Measurements from ENCODE around the gene MTREX. TPM values are rescaled to one million over a fixed set of nuclear protein-coding genes. Genes with fewer than 3 reads are reported as not detected.

Gene MTREX
- polyA plus RNA-seq, 3 donors, result 15.4 to 20.7 (median 18.0) TPM

DNA sequence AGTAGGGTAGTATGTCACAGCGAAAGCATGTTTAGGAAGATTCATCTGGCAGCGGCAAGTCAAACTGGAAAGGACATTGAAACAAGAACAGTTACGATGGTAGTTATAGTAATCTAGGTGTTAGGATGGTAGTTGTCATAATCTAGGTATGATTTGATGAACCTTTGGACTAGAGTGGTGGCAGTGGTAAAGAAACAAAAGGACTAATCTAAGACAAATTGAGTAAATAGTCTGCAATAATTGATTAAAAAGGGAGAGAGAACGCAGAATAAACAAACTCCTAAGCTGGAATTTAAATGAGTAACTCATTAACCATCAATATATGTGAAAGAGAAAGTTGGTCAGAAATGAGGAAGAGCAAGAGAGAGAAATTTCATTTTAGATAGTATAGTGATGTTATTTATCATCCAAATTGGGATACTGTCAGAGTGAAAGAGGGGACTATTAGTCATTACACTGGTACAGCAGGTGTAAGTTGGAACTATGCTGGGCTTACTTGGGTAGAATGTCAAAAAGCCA, 56.8 kb downstream of the MTREX start:
- H3K27ac ChIP-seq (ENCODE audit: low read depth, low read length), result no peak overlapping the region
- 58 to 94% (median 93%) methylated on average over 4 of the region's 4 CpGs for WGBS, 3 donors

DNA sequence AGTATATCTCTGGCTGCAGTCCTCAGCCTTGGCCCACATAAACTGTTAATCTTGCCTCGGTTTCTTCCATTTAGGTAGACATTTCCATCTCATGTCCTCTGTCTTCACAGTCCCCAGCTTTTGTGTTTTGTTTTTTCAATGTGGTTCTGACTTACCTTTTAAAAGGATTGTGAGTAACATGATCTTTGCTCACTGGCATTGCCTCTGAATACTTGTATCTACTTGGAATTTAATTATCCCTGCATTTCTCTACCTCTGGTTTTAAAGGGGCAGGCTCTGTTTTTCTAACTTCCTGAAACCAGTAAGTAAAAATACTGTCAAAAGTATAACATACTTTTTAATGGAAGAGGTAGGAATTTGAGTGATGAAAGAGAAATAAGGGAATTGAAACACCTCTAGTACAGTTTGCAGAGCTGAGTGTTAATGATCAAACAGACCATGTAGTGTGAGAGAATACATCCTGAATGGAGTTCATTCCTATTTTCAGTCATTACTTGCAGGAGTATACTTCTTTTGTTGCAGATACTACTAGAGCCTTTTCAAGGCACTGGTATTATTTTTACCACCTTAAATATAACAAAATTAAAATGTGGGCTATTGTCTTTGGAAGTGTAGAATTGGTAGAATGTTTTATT, 62.6 kb downstream of the MTREX start:
- H3K27ac ChIP-seq (ENCODE audit: low read depth, low read length), result no peak overlapping the region
- WGBS, 3 donors, result 90 to 100% (median 100%) methylated on average over 1 of the region's 1 CpG

DNA sequence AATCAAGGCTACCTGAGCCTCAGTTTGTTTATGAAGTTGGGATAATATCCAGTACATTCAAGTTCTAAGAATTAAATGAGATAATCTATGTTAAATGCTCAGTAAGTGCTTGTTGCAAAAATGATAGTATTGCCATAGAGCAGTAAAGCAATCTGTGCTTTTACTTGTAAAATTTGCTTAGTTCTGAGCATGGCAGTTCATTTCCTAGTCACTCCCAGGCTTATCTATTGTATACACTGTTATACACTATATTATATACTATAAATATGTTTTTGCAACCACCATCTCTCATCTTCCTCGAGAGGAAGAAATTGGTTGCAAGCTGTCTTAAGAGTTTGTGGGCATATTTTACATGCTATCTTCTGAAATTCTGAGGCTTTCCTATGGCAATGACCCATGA, 63.4 kb downstream of the MTREX start:
- 85 to 94% (median 91%) methylated on average over 1 of the region's 1 CpG for WGBS, 3 donors
- H3K27ac ChIP-seq (ENCODE audit: low read depth, low read length), result no peak overlapping the region

DNA sequence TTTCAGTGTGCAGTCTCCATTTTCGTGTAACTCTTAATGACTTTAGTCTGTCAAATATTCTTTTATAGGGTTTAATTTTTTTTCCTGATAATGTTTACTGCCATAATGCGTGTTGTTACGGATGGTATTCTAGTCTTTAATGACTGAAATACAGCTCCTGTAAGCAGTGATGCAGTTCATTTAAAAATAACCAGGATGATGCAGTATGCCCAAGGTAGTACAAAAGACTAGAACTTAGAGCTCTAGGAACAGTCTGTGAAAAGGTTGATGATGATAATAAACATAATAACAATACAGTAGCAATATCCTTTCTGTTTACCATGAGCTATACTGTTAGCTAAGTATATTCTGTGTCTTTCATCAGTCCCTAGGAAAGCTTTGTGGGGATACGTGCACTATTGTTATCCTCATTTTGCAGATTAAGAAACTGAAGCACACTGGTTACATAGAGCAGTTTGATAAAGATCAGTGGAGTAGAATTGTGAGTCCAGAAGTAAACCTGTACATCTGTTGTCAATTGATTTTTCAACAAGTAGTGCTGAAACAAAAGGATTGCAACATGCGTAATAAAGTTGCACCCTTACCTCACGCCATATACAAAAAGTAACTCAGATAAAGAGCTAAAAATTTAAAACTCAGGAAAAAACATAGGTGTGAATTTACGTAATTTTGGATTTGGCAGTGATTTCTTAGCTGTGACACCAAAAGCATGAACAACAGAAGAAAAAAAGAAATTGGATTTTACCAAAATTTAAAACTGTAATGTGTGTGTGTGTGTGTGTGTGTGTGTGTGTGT, 64.5 kb downstream of the MTREX start:
- WGBS, 3 donors, result 90 to 98% (median 94%) methylated on average over 7 of the region's 7 CpGs
- no peak overlapping the region for H3K27ac ChIP-seq (ENCODE audit: low read depth, low read length)

DNA sequence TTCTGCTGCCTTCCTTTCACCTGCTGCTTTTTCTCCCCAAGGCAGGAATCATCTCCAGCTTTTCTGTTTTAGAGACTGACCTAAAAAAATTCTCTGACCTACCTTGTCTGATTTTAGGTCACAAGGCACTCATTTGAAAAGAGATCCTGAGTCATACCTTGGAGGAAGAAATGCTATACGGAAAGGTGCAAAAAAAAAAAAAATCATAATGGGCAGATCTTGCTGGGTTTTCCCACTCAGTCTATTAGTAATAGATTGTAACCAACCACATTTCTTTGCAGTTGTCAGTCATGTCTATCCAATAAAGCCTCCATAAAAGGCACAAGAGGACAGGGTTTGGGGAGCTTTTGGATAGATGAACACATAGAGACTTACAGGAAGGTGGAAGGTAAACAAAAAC, 70.0 kb downstream of the MTREX start:
- 87 to 94% (median 90%) methylated on average over 1 of the region's 1 CpG for WGBS, 3 donors
- H3K27ac ChIP-seq (ENCODE audit: low read depth, low read length), result no peak overlapping the region

DNA sequence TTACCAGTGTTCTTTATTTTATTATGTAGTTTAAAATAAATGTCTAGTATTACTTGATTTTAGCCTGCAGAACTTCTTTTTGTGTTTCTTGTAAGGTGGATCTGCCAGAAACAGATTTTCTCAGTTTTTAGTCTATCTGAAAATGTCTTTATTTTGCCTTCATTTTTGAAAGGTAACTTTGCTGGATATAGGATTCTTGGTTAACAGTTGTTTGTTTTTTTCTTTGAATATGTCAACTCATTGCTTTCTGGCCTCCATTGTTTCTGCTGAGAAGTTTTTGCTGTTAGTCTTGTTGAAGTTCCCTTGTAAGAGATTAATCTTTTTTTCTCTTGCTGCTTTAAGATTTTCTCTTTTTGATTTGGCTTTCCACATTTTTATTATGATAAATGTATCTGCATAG, 75.5 kb downstream of the MTREX start:
- no peak overlapping the region for H3K27ac ChIP-seq (ENCODE audit: low read depth, low read length)

DNA sequence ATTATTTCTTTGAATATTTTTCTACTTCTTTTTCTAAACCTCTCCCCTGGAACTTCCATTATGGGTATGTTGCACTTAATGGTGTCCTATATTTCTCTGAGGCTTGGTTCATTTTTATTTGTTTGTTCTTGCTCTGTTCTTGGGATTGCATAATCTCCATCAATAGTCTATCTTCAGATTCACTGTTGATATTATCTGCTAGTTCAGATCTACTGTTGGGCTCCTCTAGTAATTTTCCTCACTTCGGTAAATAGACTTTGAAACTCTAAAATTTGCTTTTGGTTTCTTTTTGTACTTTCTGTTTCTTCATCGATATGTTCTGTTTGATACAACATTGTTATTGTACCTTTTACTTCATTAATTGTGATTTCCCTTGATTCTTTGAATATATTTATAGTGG, 76.3 kb downstream of the MTREX start:
- H3K27ac ChIP-seq (ENCODE audit: low read depth, low read length), result no peak overlapping the region
- 94 to 99% (median 95%) methylated on average over 2 of the region's 2 CpGs for WGBS, 3 donors

DNA sequence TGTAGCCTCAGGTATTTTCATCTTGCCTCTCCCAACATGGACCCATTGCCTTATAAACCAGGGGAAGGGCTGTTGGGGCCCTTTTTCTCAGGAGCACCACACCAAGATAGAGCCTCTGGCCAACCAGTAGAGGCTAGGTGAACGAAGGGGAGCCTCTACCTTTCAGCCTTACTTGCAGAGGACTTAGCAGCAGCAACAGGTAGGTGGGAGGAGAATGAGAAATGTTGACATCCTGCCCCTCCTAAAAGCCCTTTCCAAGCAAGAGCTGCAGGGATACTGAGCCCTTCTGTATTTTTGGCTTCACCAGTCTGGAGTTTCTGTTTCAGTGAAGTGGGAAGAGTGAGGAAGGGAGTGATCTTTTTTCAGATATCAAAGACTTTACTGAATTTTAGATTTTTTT, 77.4 kb downstream of the MTREX start:
- 94 to 98% (median 95%) methylated on average over 1 of the region's 1 CpG for WGBS, 3 donors

DNA sequence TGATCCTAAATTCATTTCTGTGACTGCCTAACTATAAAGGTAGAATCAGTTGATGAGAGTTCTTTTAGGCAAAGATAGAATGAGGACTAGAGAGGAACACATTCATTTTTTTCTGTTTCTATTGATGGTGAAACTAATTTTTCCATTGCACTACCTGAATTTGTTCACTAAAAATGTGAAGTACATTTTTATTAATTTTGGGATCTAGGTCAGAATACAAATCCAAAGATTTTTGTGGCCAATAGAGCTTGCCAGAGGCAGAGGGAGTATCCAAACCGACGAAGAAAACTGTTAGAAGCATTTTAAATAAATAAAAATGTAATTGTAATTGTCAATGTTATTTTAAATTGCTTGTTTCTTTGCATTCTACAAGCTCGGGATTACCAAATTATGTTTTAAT, 78.1 kb downstream of the MTREX start:
- 63 to 86% (median 75%) methylated on average over 3 of the region's 3 CpGs for WGBS, 3 donors
- no peak overlapping the region for H3K27ac ChIP-seq (ENCODE audit: low read depth, low read length)

More for the DNA sequence above, 77.4 kb downstream of the MTREX start:
- H3K27ac ChIP-seq (ENCODE audit: low read depth, low read length), result no peak overlapping the region

DNA sequence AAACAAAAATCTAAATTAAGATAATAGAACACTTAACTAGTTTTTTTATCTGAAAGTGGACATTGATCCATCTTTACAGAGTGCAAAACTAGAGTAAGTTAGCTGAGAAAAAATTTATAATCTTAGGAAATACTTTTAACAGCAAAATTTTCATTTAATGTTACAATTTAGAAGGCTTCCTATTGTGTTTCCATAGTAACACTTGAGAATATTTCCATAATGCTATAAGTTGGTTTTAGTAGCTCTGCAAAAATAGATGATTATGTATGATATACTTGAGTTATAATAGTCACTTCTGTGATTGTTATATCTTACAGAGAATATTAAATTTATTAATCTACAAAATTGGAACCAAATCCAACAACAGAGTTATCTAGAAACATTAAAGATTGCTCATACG, 78.6 kb downstream of the MTREX start:
- H3K27ac ChIP-seq (ENCODE audit: low read depth, low read length), result no peak overlapping the region
- WGBS, 3 donors, result 69 to 87% (median 85%) methylated on average over 1 of the region's 1 CpG

DNA sequence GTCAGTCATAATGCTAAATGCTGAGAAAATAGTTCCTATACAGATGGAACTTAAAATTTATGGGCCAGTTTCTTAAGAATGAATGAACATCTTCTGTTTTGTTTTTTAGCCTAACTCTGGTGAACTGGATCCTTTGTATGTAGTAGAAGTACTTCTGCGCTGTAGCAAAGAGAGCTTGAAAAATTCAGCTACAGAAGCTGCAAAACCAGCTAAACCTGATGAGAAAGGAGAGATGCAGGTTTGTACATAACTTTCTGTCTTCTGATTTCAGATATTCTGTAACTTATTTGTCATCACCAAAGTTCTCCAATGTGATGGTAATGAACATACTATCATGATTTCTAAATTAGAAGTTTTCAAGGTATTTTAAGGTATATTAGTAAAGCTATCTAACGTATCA, 80.1 kb downstream of the MTREX start:
- H3K27ac ChIP-seq (ENCODE audit: low read depth, low read length), result no peak overlapping the region

DNA sequence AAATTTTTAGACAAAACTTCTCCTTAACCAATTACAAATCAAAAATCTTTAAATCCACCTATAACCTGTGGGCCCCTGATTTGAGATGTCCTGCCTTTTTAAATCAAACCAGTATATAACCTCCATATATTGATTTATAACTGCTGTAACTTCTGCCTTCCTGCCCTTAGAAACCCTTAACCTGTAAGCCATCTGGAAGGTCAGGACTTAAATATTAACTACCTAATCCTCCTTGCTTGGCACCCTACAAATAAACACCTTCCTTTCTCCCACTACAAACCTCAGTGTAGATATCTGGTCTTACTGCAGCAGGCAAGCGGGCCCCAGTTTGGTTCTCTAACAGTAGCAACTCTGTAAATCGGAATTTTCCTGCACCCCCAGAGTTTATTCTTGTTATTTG, 83.9 kb downstream of the MTREX start:
- 40 to 100% (median 99%) methylated on average over 2 of the region's 2 CpGs for WGBS, 3 donors
- H3K27ac ChIP-seq (ENCODE audit: low read depth, low read length), result no peak overlapping the region

More for the DNA sequence above, 80.1 kb downstream of the MTREX start:
- 82 to 98% (median 97%) methylated on average over 2 of the region's 2 CpGs for WGBS, 3 donors

DNA sequence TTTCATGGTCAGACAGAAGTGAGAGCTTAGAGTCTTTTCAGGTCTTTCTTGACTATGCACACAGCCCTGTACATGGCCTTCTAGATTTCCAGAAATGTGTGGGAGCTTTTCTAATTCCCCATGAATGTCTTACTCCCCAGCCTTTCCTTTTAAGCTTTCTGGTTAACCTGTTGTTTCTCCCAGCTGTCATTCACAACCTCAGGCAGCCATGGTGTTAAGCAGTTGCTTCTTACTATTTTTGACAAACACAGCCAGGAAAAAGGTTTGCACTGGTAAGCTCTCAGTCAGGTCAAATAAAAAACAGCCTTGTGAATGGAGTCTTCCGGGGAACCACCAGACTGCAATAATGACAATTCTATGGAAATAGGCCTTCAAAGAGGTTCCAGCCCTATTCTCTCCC, 84.9 kb downstream of the MTREX start:
- no peak overlapping the region for H3K27ac ChIP-seq (ENCODE audit: low read depth, low read length)
- WGBS, 3 donors, result 98 to 100% (median 100%) methylated on average over 1 of the region's 1 CpG

DNA sequence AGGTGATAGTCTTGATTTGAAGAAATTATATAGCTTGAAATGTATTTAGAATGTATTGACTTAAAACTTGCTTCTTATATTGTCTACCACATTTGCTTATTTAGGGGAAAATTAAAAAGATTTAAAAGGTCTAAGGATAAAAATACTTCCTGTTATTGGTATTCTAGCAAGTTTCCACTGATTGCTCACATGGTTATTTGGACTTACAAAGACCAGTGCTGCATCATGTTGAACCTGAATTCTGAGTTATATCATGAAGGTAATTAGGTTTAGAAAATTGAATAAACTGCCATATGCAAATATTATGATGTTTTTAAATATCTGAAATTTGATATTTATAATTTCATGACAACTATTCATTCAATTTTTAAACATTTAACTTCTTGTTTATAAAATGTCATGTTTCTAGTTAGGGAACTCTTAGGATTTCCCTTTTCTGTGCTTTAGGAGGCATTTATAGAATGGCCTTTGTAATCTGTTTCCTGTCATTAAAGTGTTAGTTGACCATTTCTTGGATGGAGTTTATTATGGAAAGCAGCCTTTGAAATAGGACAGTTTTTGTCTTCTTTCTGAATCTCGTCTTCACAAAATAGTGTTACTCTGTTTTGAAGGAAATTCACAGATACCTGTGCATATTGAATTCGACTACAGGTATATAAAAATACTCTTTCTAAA, 85.8 kb downstream of the MTREX start:
- 42 to 46% (median 44%) methylated on average over 2 of the region's 2 CpGs for WGBS, 3 donors
- H3K27ac ChIP-seq (ENCODE audit: low read depth, low read length), result no peak overlapping the region

DNA sequence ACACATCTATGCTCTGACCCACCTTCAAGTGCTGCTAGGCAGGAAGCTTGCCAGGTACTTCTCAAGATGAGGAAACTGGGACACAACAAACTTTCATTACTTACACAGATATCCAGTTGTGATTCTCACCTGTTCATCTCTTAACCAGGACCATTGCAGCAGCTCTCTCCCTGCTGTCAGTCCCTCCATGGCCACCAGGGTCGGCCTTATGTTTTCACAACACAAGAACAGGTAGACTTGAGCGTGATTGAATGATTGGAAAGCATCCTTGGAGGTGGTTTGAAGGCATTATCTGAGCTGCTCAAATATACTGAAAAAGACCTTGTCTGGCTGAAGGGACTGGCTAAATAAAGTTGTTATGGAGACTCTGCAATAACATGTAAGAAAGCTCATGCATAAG, 94.4 kb downstream of the MTREX start:
- 41 to 48% (median 48%) methylated on average over 2 of the region's 2 CpGs for WGBS, 3 donors
- H3K27ac ChIP-seq (ENCODE audit: low read depth, low read length), result no peak overlapping the region

DNA sequence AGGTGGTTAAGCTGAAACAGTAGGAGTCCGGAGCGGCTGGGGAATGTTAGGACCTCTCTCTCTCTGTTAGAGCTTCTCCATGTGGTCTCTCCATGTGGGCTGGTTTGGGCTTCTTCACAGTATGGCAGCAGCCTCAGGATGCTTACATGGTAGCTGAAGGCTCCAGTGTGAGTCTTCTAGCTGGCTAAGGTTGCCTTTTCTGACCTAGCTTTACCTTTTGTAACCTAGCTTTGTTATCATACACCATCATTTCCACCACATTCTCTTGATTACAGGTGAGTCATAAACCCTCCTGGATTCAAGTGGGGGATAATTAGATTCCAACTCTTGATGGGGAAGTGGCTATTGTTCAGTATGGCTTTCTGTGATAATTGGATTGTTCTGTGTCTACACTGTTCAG, 98.5 kb downstream of the MTREX start:
- no peak overlapping the region for H3K27ac ChIP-seq (ENCODE audit: low read depth, low read length)
- 93 to 95% (median 94%) methylated on average over 2 of the region's 2 CpGs for WGBS, 3 donors

DNA sequence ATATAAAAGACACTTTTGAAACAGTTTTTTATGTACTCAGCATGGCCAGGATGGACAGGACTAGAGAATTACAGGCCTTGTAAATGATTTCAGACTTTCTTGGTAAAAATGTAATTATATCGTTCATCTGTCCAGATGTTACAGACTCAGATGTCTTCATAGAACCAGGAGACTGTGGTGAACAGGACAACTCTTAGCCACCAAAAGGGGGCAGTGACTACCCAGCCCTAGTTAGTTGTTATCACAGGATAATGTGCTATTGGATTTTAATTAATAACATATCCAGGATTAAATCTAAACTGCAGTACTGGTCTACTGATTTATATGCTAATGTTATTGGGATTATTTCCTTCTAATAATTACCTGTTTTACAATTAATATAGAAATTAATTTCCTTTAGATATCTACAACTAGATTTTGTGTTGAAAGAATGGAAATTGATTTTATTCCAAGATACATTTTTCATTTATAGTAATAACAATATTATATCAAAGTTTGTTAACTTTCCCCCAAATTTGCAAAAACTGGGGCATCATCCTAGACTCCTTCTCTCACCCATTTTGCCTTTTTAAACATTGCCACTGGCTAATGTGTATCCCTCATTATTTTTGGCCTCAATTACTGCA, 99.4 kb downstream of the MTREX start:
- WGBS, 3 donors, result 24 to 55% (median 43%) methylated on average over 1 of the region's 1 CpG
- H3K27ac ChIP-seq (ENCODE audit: low read depth, low read length), result no peak overlapping the region

DNA sequence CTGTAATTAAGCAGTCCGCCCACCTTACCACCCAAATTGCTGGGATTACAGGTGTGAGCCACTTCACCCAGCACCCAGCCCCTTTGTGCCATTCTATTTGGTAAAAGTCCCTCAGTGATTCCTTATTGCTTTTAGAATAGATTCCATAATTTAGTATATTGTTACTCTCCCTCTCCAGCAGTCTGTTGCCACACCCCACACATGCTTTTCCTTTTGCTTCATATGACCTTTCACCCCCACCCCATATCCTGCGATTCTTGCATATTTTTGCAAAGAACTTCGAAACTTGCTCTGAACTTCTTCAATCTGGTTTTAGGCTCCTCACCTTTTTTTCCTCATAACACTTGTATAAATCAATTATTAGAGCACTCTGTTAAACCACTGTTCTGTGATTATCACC, 100.2 kb downstream of the MTREX start:
- whole genome bisulfite sequencing, 3 donors, result 64 to 84% (median 65%) methylated on average over 3 of the region's 3 CpGs
- H3K27ac ChIP-seq (ENCODE audit: low read depth, low read length), result no peak overlapping the region

DNA sequence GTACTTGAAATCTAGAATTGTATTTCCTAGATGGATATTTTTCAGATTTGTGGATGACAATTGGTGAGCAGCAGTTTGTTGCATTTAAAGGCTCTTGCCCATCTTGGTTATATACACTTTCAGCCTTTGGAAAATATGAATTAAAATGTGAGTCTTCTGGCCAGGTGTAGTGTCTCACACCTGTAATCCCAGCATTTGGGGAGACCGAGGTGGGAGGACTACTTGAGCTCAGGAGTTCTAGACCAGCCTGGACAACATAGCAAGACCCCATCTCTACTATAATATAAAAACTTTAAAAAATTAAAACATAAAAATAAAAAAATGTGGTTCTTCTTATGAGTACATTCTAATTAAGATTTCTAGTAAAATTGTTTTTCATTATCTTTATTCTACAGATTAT, 102.0 kb downstream of the MTREX start:
- no peak overlapping the region for H3K27ac ChIP-seq (ENCODE audit: low read depth, low read length)
- 94 to 100% (median 97%) methylated on average over 1 of the region's 1 CpG for WGBS, 3 donors
